A549 (cell line): ENCODE results near the gene MORC2.

Experiments
- BHLHE40 ChIP-seq: IDR thresholded peaks from 2 replicates; pipeline ENCODE4 v1.6.1; 2012; ENCODE audit warnings: low read depth, low read length, inconsistent platforms
- CHD2 ChIP-seq: fragments of 150-350 bp; IDR thresholded peaks from 2 replicates; pipeline ENCODE4 v1.6.1; 2014; ENCODE audit warnings: low read length; ENCODE audit not compliant: partially characterized antibody
- EP300 ChIP-seq, 2 experiments: fragments of >200 bp; sonication (Bioruptor Twin); formaldehyde crosslinking; IDR thresholded peaks; 2 replicates in 1 of 2; 3 replicates in 1 of 2; pipeline ENCODE4 v1.6.1; 2016 to 2017
- FOSL2 ChIP-seq, 2 experiments: fragments of 450-650 bp in 1 of 2; fragments of >200 bp in 1 of 2; sonication (Bioruptor Twin) in 1 of 2; formaldehyde crosslinking; IDR thresholded peaks; 2 replicates each; pipeline versions ENCODE4 v1.5.0 to v1.6.1; 2016 to 2020; ENCODE audit warnings: mild to moderate bottlenecking in 1 of 2, moderate library complexity in 1 of 2
- JUN ChIP-seq, 2 experiments: fragments of >200 bp; sonication (Bioruptor Twin); formaldehyde crosslinking; IDR thresholded peaks; 2 replicates in 1 of 2; 3 replicates in 1 of 2; pipeline ENCODE4 v1.6.1; 2016 to 2017
- MAFK ChIP-seq: fragments of 450-650 bp; IDR thresholded peaks from 2 replicates; pipeline ENCODE4 v1.6.1; 2014; ENCODE audit not compliant: partially characterized antibody
- PBX3 ChIP-seq: IDR thresholded peaks from 2 replicates; pipeline ENCODE4 v1.6.1; 2012
- POLR2A ChIP-seq: IDR thresholded peaks from 2 replicates; pipeline ENCODE4 v1.6.1; 2012; ENCODE audit warnings: mild to moderate bottlenecking, low read length
- RCOR1 ChIP-seq: fragments of 150-350 bp; IDR thresholded peaks from 2 replicates; pipeline ENCODE4 v1.6.1; 2014; ENCODE audit warnings: antibody characterized with exemption, low read length, low read depth
- SMC3 ChIP-seq: fragments of >200 bp; sonication (Bioruptor Twin); formaldehyde crosslinking; IDR thresholded peaks from 3 replicates; pipeline ENCODE4 v1.6.1; 2018; ENCODE audit warnings: inconsistent platforms
- USF2 ChIP-seq: fragments of 450-650 bp; IDR thresholded peaks from 2 replicates; pipeline ENCODE4 v1.6.1; 2014; ENCODE audit warnings: antibody characterized with exemption
- ZSCAN20 ChIP-seq: fragments of 250-450 bp; sonication (Bioruptor Pico); IDR thresholded peaks from 2 replicates; pipeline ENCODE4 v1.8.0; 2022; ENCODE audit warnings: mild to moderate bottlenecking, moderate library complexity
- TF ChIP-seq, protein P1 (sequence below): fragments of >200 bp; sonication (Bioruptor Twin); formaldehyde crosslinking; IDR thresholded peaks from 3 replicates; pipeline ENCODE4 v1.5.1; 2016
- TF ChIP-seq, protein P2 (sequence below): fragments of >200 bp; sonication (Bioruptor Twin); formaldehyde crosslinking; IDR thresholded peaks from 3 replicates; pipeline ENCODE4 v1.6.1; 2016

DNA sequence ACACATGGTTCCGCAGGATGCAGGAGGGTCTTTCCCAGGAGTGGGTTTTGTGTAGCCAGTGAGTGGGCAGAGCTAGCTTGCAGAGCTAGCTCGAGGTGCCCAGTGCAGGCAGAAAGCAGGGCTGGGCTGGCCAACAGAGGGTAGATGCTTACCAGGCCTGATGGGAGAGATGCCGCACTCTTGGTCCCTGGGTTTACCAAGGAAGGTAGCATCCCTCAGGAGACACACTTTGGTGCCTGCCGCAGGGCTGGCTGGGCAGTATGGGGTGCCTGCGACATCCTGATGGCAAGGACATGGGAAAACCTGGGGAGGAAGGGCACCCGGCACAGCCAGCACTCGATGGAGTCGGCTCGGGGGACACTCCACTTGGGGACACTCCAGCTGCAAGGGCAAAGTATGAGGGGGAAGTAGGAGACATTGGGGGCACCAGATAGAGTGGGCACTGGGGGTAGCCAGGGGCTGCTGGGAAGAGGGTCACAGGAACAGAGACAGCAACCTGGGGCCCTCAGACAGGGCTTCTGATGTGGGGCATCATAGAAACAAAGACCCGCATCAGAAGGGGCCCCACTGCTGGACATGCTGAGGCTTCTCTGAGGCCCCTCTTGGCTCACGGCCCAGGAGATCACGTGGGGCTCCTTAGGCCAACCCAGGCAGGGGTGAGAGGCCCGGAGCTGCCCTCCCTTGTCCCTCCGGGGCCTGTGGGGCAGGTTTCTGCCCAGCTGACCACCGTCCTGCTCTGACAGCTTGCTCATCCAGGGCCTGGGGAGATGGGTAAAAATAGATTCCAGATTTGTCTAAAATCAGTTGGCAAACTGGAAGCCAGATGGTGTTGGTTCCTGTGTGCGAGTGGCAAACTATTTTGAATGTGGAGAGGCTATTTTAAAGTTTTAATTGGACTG lies 89.8 kb downstream of the MORC2 start:
- TF ChIP-seq, protein P1, sequence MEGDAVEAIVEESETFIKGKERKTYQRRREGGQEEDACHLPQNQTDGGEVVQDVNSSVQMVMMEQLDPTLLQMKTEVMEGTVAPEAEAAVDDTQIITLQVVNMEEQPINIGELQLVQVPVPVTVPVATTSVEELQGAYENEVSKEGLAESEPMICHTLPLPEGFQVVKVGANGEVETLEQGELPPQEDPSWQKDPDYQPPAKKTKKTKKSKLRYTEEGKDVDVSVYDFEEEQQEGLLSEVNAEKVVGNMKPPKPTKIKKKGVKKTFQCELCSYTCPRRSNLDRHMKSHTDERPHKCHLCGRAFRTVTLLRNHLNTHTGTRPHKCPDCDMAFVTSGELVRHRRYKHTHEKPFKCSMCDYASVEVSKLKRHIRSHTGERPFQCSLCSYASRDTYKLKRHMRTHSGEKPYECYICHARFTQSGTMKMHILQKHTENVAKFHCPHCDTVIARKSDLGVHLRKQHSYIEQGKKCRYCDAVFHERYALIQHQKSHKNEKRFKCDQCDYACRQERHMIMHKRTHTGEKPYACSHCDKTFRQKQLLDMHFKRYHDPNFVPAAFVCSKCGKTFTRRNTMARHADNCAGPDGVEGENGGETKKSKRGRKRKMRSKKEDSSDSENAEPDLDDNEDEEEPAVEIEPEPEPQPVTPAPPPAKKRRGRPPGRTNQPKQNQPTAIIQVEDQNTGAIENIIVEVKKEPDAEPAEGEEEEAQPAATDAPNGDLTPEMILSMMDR = no peak
- TF ChIP-seq FOSL2 (IDR thresholded peaks at IDR 0.05) (no peak), FOSL2 (CRISPR knock-in tag; IDR thresholded peaks at IDR 0.05) (no peak), SMC3 (no peak), USF2 (no peak), POLR2A (no peak), CHD2 (no peak), RCOR1 (no peak), ZSCAN20 (no peak), BHLHE40 (no peak), JUN (IDR thresholded peaks at IDR 0.05) (no peak), PBX3 (no peak), MAFK (no peak), EP300 (IDR thresholded peaks at IDR 0.05) (no peak)
- TF ChIP-seq, protein P2, sequence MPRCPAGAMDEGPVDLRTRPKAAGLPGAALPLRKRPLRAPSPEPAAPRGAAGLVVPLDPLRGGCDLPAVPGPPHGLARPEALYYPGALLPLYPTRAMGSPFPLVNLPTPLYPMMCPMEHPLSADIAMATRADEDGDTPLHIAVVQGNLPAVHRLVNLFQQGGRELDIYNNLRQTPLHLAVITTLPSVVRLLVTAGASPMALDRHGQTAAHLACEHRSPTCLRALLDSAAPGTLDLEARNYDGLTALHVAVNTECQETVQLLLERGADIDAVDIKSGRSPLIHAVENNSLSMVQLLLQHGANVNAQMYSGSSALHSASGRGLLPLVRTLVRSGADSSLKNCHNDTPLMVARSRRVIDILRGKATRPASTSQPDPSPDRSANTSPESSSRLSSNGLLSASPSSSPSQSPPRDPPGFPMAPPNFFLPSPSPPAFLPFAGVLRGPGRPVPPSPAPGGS = no peak
